Mesenchymal stem cell (in vitro differentiated cells and primary cell): ENCODE data around the gene IFT52.

Source experiments
- DNase-seq: peaks from one replicate; pipeline ENCODE4 v3.0.0-alpha.2; 2013
- H2AFZ ChIP-seq: one replicate; pipeline ENCODE4 v1.6.1; 2013; ENCODE audit warnings: low read depth, mild to moderate bottlenecking, control low read depth, inconsistent platforms, low read length, moderate library complexity
- H2AK5ac ChIP-seq: 2 replicates; pipeline ENCODE4 v1.6.1; 2013; ENCODE audit warnings: low read length, moderate library complexity, mild to moderate bottlenecking, inconsistent platforms; ENCODE audit not compliant: severe bottlenecking
- H2BK120ac ChIP-seq: one replicate; pipeline ENCODE4 v1.6.1; 2013; ENCODE audit warnings: low read depth, mild to moderate bottlenecking, inconsistent platforms, low read length, moderate library complexity
- H2BK12ac ChIP-seq, 2 experiments: one replicate each; pipeline ENCODE4 v1.6.1; 2013; ENCODE audit warnings: inconsistent platforms in 2 of 2, low read length in 2 of 2, mild to moderate bottlenecking in 2 of 2, moderate library complexity in 2 of 2, control low read depth in 1 of 2
- H2BK15ac ChIP-seq: one replicate; pipeline ENCODE4 v1.6.1; 2013; ENCODE audit warnings: mild to moderate bottlenecking, low read depth, inconsistent platforms; ENCODE audit not compliant: poor library complexity, severe bottlenecking
- H2BK5ac ChIP-seq: 2 replicates; pipeline ENCODE4 v1.6.1; 2013; ENCODE audit warnings: low read depth, mild to moderate bottlenecking, low read length, control low read depth, inconsistent platforms; ENCODE audit not compliant: poor library complexity, severe bottlenecking
- H3K14ac ChIP-seq, 2 experiments: one replicate each; pipeline ENCODE4 v1.6.1; 2013; ENCODE audit warnings: inconsistent platforms in 2 of 2, low read length in 2 of 2, control low read depth in 1 of 2, mild to moderate bottlenecking in 1 of 2, moderate library complexity in 1 of 2
- H3K18ac ChIP-seq, 2 experiments: one replicate each; pipeline ENCODE4 v1.6.1; 2013; ENCODE audit warnings: inconsistent platforms in 2 of 2, low read length in 2 of 2, control low read depth in 1 of 2, low read depth in 1 of 2, mild to moderate bottlenecking in 1 of 2
- H3K23ac ChIP-seq, 2 experiments: one replicate each; pipeline ENCODE4 v1.6.1; 2013; ENCODE audit warnings: inconsistent platforms in 2 of 2, low read length in 2 of 2, mild to moderate bottlenecking in 2 of 2, moderate library complexity in 2 of 2, control low read depth in 1 of 2
- H3K27ac ChIP-seq: 2 replicates; pipeline ENCODE4 v1.5.1; 2013; ENCODE audit warnings: mild to moderate bottlenecking, moderate library complexity, low read length, control low read depth, inconsistent platforms; ENCODE audit not compliant: poor library complexity, severe bottlenecking
- H3K27me3 ChIP-seq, 2 experiments: 2 replicates each; pipeline versions ENCODE4 v1.6.1 to v1.7.0; 2013; ENCODE audit warnings: low read length in 2 of 2, mild to moderate bottlenecking in 2 of 2, moderate library complexity in 2 of 2, control low read depth in 1 of 2, inconsistent platforms in 1 of 2; ENCODE audit not compliant: control insufficient read depth in 1 of 2, insufficient read depth in 1 of 2
- H3K36me3 ChIP-seq, 2 experiments: 2 replicates each; pipeline versions ENCODE4 v1.6.1 to v1.7.0; 2013; ENCODE audit warnings: low read length in 2 of 2, control low read depth in 1 of 2, inconsistent platforms in 1 of 2, low read depth in 1 of 2, mild to moderate bottlenecking in 1 of 2; ENCODE audit not compliant: insufficient read depth in 2 of 2, control insufficient read depth in 1 of 2
- H3K4ac ChIP-seq, 2 experiments: one replicate each; pipeline ENCODE4 v1.6.1; 2013; ENCODE audit warnings: inconsistent platforms in 2 of 2, low read length in 2 of 2, mild to moderate bottlenecking in 2 of 2, moderate library complexity in 2 of 2, control low read depth in 1 of 2, low read depth in 1 of 2
- H3K4me1 ChIP-seq: 2 replicates; pipeline ENCODE4 v1.6.1; 2013; ENCODE audit warnings: low read depth, low read length, control low read depth; ENCODE audit not compliant: control insufficient read depth, insufficient read depth
- H3K4me2 ChIP-seq: 2 replicates; pipeline ENCODE4 v1.6.1; 2013; ENCODE audit warnings: low read length, mild to moderate bottlenecking, inconsistent platforms; ENCODE audit not compliant: poor library complexity, severe bottlenecking
- H3K4me3 ChIP-seq, 2 experiments: 2 replicates each; pipeline versions ENCODE4 v1.5.1 to v1.7.0; 2013; ENCODE audit warnings: low read length in 2 of 2, mild to moderate bottlenecking in 2 of 2, control low read depth in 1 of 2, low read depth in 1 of 2; ENCODE audit not compliant: insufficient read depth in 1 of 2
- H3K79me1 ChIP-seq: replicated peaks from 2 replicates; pipeline ENCODE4 v1.6.1; 2013; ENCODE audit warnings: mild to moderate bottlenecking, control low read depth, low read length, inconsistent platforms; ENCODE audit not compliant: poor library complexity, severe bottlenecking
- H3K9ac ChIP-seq: 2 replicates; pipeline ENCODE4 v1.7.0; 2013; ENCODE audit warnings: mild to moderate bottlenecking, low read length, moderate library complexity
- H3K9me3 ChIP-seq: 2 replicates; pipeline ENCODE4 v1.7.0; 2013; ENCODE audit warnings: mild to moderate bottlenecking, low read length; ENCODE audit not compliant: control insufficient read depth
- H4K8ac ChIP-seq: one replicate; pipeline ENCODE4 v1.6.1; 2013; ENCODE audit warnings: inconsistent platforms, mild to moderate bottlenecking, low read length, moderate library complexity
- H4K91ac ChIP-seq: one replicate; pipeline ENCODE4 v1.6.1; 2013; ENCODE audit warnings: mild to moderate bottlenecking, low read length, inconsistent platforms
- WGBS: methylation state at CpG from one replicate; pipeline ENCODE4 v1.1.7; 2013; ENCODE audit warnings: mixed read lengths; 5-methylcytosine and 5-hydroxymethylcytosine counted together

Gene IFT52

DNA sequence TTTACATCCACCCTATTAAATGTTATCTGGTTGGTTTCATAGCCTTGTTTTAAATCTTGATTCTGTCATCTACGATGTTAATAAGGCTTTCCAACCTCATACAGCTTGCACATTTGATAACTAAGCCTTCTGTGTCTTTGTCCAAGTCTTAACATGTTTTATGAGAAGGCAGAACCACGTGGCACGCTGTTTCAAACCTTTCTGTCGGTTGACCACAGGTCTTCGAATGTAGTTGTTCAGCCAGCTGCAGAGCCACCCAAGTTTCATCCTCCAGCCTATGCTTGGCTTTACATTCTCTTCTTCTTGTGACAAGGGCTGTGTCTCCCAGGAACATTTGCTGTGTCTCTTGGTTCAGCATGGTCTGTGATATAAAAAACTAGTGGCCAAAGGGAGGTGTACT is 47.6 kb upstream of the IFT52 start:
- Histone ChIP-seq H3K27me3 (no peaks in the 10 kb centered on the region), H3K4me2 (no peak overlapping the region), H4K8ac (no peak overlapping the region), H3K9ac (no peak overlapping the region), H3K23ac (no peak overlapping the region), H3K4me1 (peaks cover 5% of the 10 kb centered on the region), H3K27ac (no peak overlapping the region), H3K9me3 (peaks cover 5% of the 10 kb centered on the region), H2BK15ac (no peak overlapping the region), H2BK5ac (no peak overlapping the region), H3K14ac (no peak overlapping the region), H3K79me1 (no peaks in the 10 kb centered on the region), H2AFZ (no peak overlapping the region), H2AK5ac (no peak overlapping the region), H3K36me3 (peaks cover 0 to 52% of the 10 kb centered on the region in 2 experiments), H2BK120ac (no peak overlapping the region), H3K4me3 (no peak overlapping the region), H2BK12ac (no peak overlapping the region), H3K4ac (no peak overlapping the region), H3K18ac (no peak overlapping the region), H4K91ac (no peak overlapping the region)
- no peak for DNase-seq
- 89% methylated on average over 5 of the region's 5 CpGs for WGBS

DNA sequence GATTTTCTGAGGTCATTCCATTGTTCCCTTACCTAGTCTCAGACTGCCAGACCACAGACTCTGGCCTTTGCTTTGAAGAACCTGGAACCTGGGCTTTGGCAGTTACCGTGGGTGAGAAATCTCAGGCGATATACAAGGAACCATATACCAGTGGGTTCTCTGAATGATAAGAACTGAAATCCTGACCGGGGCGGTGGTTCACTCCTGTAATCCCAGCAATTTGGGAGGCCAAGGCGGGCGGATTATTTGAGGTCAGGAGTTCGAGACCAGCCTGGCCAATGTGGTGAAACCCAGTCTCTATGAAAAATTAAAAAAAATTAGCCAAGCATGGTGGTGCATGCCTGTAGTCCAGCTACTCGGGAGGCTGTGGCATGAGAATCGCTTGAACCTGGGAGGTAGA is 46.2 kb upstream of the IFT52 start:
- Histone ChIP-seq H2BK15ac (no peak overlapping the region), H3K14ac (no peak overlapping the region), H3K9me3 (peaks cover 5% of the 10 kb centered on the region), H2AFZ (no peak overlapping the region), H2BK12ac (no peak overlapping the region), H3K4me1 (peaks cover 3% of the 10 kb centered on the region), H3K18ac (no peak overlapping the region), H4K8ac (no peak overlapping the region), H4K91ac (no peak overlapping the region), H2AK5ac (no peak overlapping the region), H3K9ac (no peak overlapping the region), H3K79me1 (no peaks in the 10 kb centered on the region), H3K4me2 (no peak overlapping the region), H3K4ac (no peak overlapping the region), H3K36me3 (peaks cover 0 to 54% of the 10 kb centered on the region in 2 experiments), H2BK5ac (no peak overlapping the region), H2BK120ac (no peak overlapping the region), H3K23ac (no peak overlapping the region), H3K27ac (no peak overlapping the region), H3K27me3 (no peaks in the 10 kb centered on the region), H3K4me3 (no peak overlapping the region)
- DNase-seq = no peak
- WGBS = 90% methylated on average over 9 of the region's 9 CpGs

DNA sequence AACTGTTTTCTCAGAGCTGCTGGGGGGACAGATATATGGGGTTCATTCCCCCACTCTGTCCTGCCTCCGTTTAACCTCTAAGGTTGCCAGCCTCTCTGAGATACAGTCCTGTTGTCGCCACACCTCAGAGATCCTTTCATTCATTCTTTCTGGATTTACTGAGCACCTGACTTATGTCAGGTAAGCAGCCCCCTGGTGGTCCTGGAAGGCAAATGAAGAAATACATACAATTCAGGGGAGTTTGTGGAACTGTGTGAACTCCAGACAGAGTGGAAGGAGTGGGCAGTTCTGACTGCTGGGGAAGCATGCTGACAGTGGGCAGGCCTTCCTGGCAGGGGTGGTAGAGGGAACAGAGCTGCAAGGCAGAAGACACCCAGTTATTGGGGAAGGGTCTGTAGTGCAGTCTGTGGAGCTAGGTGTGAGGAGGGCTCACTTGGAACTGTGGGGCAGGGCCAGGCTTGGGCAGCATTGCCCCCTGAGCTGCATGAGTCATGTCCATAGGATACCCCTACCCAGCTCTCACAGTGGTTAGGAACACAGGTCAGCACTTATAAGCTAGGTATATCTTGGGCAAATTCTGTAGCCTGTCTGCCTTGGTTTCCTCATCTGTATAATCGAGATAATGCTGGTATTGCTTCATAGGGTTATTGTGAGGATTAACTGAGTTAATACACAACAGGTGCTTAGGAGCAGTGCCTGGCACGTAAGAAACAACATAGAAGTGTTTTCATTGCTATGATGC is 44.7 kb upstream of the IFT52 start:
- Histone ChIP-seq H2AFZ (no peak overlapping the region), H2AK5ac (no peak overlapping the region), H2BK15ac (no peak overlapping the region), H3K9ac (no peak overlapping the region), H3K79me1 (no peaks in the 10 kb centered on the region), H3K4me2 (no peak overlapping the region), H2BK12ac (no peak overlapping the region), H3K27ac (no peak overlapping the region), H3K9me3 (peaks cover 5% of the 10 kb centered on the region), H3K4ac (no peak overlapping the region), H4K8ac (no peak overlapping the region), H3K4me3 (no peak overlapping the region), H3K27me3 (no peaks in the 10 kb centered on the region), H4K91ac (no peak overlapping the region), H3K36me3 (peaks cover 0 to 44% of the 10 kb centered on the region in 2 experiments), H3K14ac (no peak overlapping the region), H2BK120ac (no peak overlapping the region), H3K18ac (no peak overlapping the region), H3K4me1 (peaks cover 2% of the 10 kb centered on the region), H3K23ac (no peak overlapping the region), H2BK5ac (no peak overlapping the region)
- no peak for DNase-seq
- WGBS = 84% methylated on average over 4 of the region's 4 CpGs

DNA sequence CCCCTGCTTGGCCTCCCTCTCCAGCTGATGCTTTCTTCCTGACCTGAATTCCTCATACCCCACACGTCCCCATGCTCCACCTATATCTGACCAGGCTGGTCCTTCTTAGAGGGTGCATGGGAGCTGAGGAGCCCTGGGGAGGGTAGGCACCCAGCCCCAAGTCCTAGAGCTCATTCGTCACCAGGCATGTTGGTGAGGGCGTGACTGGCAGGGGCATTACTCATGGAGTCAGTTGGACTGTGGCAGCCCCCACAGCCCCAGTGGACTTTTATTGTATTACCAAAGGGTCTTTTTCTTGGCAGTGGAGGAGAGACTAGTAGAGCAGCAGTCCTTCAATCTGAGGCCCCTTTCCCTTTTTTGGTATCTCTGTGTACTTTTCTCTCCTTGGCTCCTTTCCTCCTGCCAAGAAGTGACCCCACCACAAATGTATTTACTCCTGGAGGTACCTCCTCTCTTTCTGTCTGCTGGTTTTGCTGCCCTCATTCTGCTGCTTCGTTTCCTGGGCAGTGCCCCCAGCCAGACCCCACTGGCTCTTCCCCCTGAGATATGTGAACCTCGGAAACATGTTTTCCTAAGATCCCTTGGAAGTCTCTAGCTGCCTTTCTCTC is 42.4 kb upstream of the IFT52 start:
- no peak overlapping the region for H2AFZ ChIP-seq
- H3K23ac ChIP-seq = no peak overlapping the region
- peaks cover 0 to 35% of the 10 kb centered on the region in 2 experiments for H3K36me3 ChIP-seq
- DNase-seq = no peak
- no peak overlapping the region for H3K27ac ChIP-seq
- no peaks in the 10 kb centered on the region for H3K4me1 ChIP-seq
- H3K9me3 ChIP-seq = peaks cover 5% of the 10 kb centered on the region
- H4K91ac ChIP-seq = no peak overlapping the region
- no peak overlapping the region for H2BK12ac ChIP-seq
- H3K18ac ChIP-seq = no peak overlapping the region
- H2AK5ac ChIP-seq = no peak overlapping the region
- no peaks in the 10 kb centered on the region for H3K79me1 ChIP-seq
- H3K27me3 ChIP-seq = no peaks in the 10 kb centered on the region
- no peak overlapping the region for H2BK5ac ChIP-seq
- H2BK15ac ChIP-seq = no peak overlapping the region
- H3K4ac ChIP-seq = no peak overlapping the region
- 69% methylated on average over 5 of the region's 5 CpGs for WGBS
- H4K8ac ChIP-seq = no peak overlapping the region
- no peak overlapping the region for H3K9ac ChIP-seq
- no peak overlapping the region for H3K14ac ChIP-seq
- no peak overlapping the region for H3K4me2 ChIP-seq
- H3K4me3 ChIP-seq = no peak overlapping the region
- H2BK120ac ChIP-seq = no peak overlapping the region
